HCT116 (cell line): ENCODE data around the gene PACSIN2. TPM values are rescaled to one million over a fixed set of nuclear protein-coding genes. Genes with fewer than 3 reads are reported as not detected.

ENCODE experiments used
- ATAC-seq: fragments of 200-7000 bp; cut with Tn5 transposase; 2 replicates; pipeline ENCODE4 v1.9.1; 2020; ENCODE audit warnings: mild to moderate bottlenecking, moderate library complexity
- BruUV-seq: library from RNA; stranded (reverse); fragments of 400-500 nt; replicated peaks from 2 replicates; lab custom pipeline; 2021; lab: Mats Ljungman, UMichigan
- CTCF ChIA-PET: fragments of 300-600 bp; sonication (Branson Sonifier 250); formaldehyde crosslinking; loops from one replicate; lab custom pipeline; 2021; ENCODE audit warnings: antibody characterized with exemption; lab: Charles Lee
- POLR2A ChIA-PET: fragments of 300-600, 350-600 bp; sonication (Branson Sonifier 250); formaldehyde crosslinking; loops from one replicate; lab custom pipeline; 2021; ENCODE audit warnings: antibody characterized with exemption; lab: Charles Lee
- RAD21 ChIA-PET, 2 experiments: fragments of 300-600 bp; sonication (Branson Sonifier 250); formaldehyde crosslinking; loops; one replicate each; lab custom pipeline; 2023; ENCODE audit warnings: low total read pairs in 2 of 2; ENCODE audit not compliant: uncharacterized antibody in 2 of 2, unreplicated experiment in 2 of 2, low non-redundant PET in 1 of 2; lab: Charles Lee
- DNase-seq: peaks from one replicate; pipeline ENCODE4 v3.0.0-alpha.2; 2010; ENCODE audit warnings: low read depth, low spot score
- H2AFZ ChIP-seq: fragments of 200-600 bp; shearing (Covaris generic), sonication (generic); 2 replicates; pipeline ENCODE4 v1.6.1; 2017; ENCODE audit warnings: low read depth, mixed run types, mixed read lengths, antibody characterized with exemption, low read length; ENCODE audit not compliant: poor library complexity, severe bottlenecking
- H3K27ac ChIP-seq: 2 replicates; pipeline ENCODE4 v1.5.1; 2012; ENCODE audit warnings: low read depth, low read length
- H3K27me3 ChIP-seq: fragments of 200-600 bp; sonication (generic); 2 replicates; pipeline ENCODE4 v1.6.1; 2016; ENCODE audit warnings: mixed run types, low read length, mixed read lengths; ENCODE audit not compliant: insufficient read depth
- H3K36me3 ChIP-seq, 2 experiments: fragments of 200-500 bp in 1 of 2; fragments of 200-600 bp in 1 of 2; sonication (Bioruptor generic) in 1 of 2; sonication (generic) in 1 of 2; 2 replicates each; pipeline versions ENCODE4 v1.5.1 to v1.6.1; 2014 to 2016; ENCODE audit warnings: low read length in 2 of 2, inconsistent platforms in 1 of 2, mixed read lengths in 1 of 2, mixed run types in 1 of 2; ENCODE audit not compliant: insufficient read depth in 2 of 2, control insufficient read depth in 1 of 2
- H3K4me1 ChIP-seq, 2 experiments: fragments of 200-600 bp in 1 of 2; sonication (generic) in 1 of 2; 2 replicates each; pipeline versions ENCODE4 v1.5.1 to v1.6.1; 2012 to 2017; ENCODE audit warnings: low read length in 2 of 2, inconsistent platforms in 1 of 2, mild to moderate bottlenecking in 1 of 2, mixed read lengths in 1 of 2, mixed run types in 1 of 2, moderate library complexity in 1 of 2; ENCODE audit not compliant: insufficient read depth in 2 of 2, control insufficient read depth in 1 of 2
- H3K4me2 ChIP-seq: fragments of 200-600 bp; sonication (generic); 2 replicates; pipeline ENCODE4 v1.6.1; 2017; ENCODE audit warnings: mixed run types, low read length, mixed read lengths
- H3K4me3 ChIP-seq, 2 experiments: fragments of 200-600 bp in 1 of 2; sonication (generic) in 1 of 2; replicated peaks in 1 of 2; 2 replicates each; pipeline ENCODE4 v1.5.1; 2011 to 2016; ENCODE audit warnings: low read length in 2 of 2, control low read depth in 1 of 2, low read depth in 1 of 2, mild to moderate bottlenecking in 1 of 2, mixed read lengths in 1 of 2, mixed run types in 1 of 2
- H3K79me2 ChIP-seq: fragments of 200-600 bp; sonication (generic); 2 replicates; pipeline ENCODE4 v1.6.1; 2017; ENCODE audit warnings: mild to moderate bottlenecking, mixed run types, low read length, moderate library complexity, mixed read lengths; ENCODE audit not compliant: insufficient read depth
- H3K9ac ChIP-seq: fragments of 200-600 bp; sonication (generic); 2 replicates; pipeline ENCODE4 v1.6.1; 2016; ENCODE audit warnings: low read length, mixed read lengths
- H3K9me2 ChIP-seq: fragments of 200-600 bp; sonication (generic), shearing (Covaris generic); 2 replicates; pipeline ENCODE4 v1.6.1; 2017; ENCODE audit warnings: mixed run types, mild to moderate bottlenecking, moderate library complexity; ENCODE audit not compliant: insufficient read depth
- H3K9me3 ChIP-seq, 2 experiments: fragments of 200-500 bp in 1 of 2; fragments of 200-600 bp in 1 of 2; sonication (Bioruptor generic) in 1 of 2; sonication (generic) in 1 of 2; 2 replicates each; pipeline ENCODE4 v1.6.1; 2014 to 2017; ENCODE audit warnings: low read length in 2 of 2, mixed read lengths in 2 of 2, inconsistent platforms in 1 of 2, low read depth in 1 of 2, mild to moderate bottlenecking in 1 of 2, mixed run types in 1 of 2, moderate library complexity in 1 of 2; ENCODE audit not compliant: control insufficient read depth in 1 of 2, insufficient read depth in 1 of 2
- H4K20me1 ChIP-seq: fragments of 200-600 bp; sonication (generic), shearing (Covaris generic); 2 replicates; pipeline ENCODE4 v1.6.1; 2017; ENCODE audit warnings: mixed run types, mild to moderate bottlenecking, moderate library complexity; ENCODE audit not compliant: insufficient read depth
- EZH2 ChIP-seq: fragments of 200-600 bp; sonication (generic); IDR thresholded peaks from 2 replicates; pipeline ENCODE4 v1.6.1; 2017; ENCODE audit warnings: antibody characterized with exemption, mixed run types
- JUND ChIP-seq: IDR thresholded peaks from 2 replicates; pipeline ENCODE4 v1.6.1; 2012
- SP1 ChIP-seq: IDR thresholded peaks from 2 replicates; pipeline ENCODE4 v1.6.1; 2012; ENCODE audit warnings: low read depth
- ZFX ChIP-seq: fragments of 450-650 bp; IDR thresholded peaks from 2 replicates; pipeline ENCODE4 v1.6.1; 2017
- intact Hi-C: fragments of 100-400 bp; cut with micrococcal nuclease; formaldehyde crosslinking; loops from 2 replicates; pipeline ENCODE4 v1.10.0; 2022
- total RNA-seq: library from RNA; stranded (reverse); gene quantifications from one replicate; pipeline ENCODE4 v1.2.1, GENCODE V29; 2021; ENCODE audit not compliant: unreplicated experiment

The PACSIN2 gene
- total RNA-seq, 1 experiment from 2014 or later: 48.2 TPM

DNA sequence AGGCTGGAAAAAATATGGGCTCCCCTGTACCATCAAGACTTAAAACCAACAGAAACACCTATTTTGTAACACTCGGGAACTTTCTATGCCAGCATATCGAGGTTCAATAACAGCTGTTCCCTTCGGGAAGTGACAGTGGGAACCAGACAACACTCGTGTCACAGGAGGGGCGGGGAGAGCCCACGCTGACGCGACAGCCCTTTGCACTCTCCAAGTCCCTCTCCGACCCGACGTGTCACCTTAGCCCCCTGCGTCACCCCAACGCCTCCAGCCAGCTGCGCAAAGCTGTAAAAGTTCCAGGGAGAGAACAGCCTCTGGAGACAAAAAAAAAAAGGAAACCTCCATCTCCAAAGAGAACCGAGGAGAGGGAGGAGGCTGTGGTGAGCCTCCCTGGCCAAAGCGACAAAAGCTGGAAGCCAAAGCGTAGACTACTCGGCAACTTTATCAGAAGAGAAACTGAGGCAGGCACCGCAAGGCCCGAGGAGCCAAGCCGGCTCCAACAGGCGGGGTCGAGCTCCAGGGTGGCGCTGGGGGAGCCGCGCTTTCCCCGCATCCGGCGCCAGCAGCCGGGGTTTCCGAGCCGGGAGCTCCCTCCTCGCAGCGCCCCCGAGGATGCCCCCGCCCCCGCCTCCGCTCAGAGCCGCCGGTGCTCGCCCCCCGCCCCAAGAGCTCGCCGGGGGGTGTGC lies 158.6 kb downstream of the PACSIN2 start:
- H3K79me2 ChIP-seq: peaks cover 5% of the 10 kb centered on the region; the same call in 1 of the 2 replicates
- peak overlapping the region; percentile 69 to 83 for H3K4me3 ChIP-seq
- H3K9me3 ChIP-seq: no peaks in the 10 kb centered on the region
- peak overlapping the region; percentile 73 for H3K9ac ChIP-seq
- intact Hi-C loops: no loop called here
- TF ChIP-seq SP1 (no peak), EZH2 (no peak)
- peak overlapping the region; percentile 71 for H3K27ac ChIP-seq
- H3K9me2 ChIP-seq: no peaks in the 10 kb centered on the region
- ATAC-seq: peak; percentile 26
- no peak overlapping the region for H2AFZ ChIP-seq
- RAD21 ChIA-PET: interaction anchor here in 1 of 2 experiments (0.7 to 1.3 kb wide), 2 partner anchors 11 to 207 kb away, joined by 3 to 6 read pairs; no protein-coding TSS in a partner anchor
- CTCF ChIA-PET: interaction anchor here (1.4 to 1.8 kb wide), 2 partner anchors 11 to 12 kb away, joined by 4 to 6 read pairs; no protein-coding TSS in a partner anchor
- H3K27me3 ChIP-seq: no peaks in the 10 kb centered on the region
- peaks cover 7 to 12% of the 10 kb centered on the region in 2 experiments for H3K4me1 ChIP-seq
- no peaks in the 10 kb centered on the region for H3K36me3 ChIP-seq
- H4K20me1 ChIP-seq: no peaks in the 10 kb centered on the region
- peak overlapping the region; percentile 92 for H3K4me2 ChIP-seq
- POLR2A ChIA-PET: interaction anchor here (1.7 to 3.7 kb wide), 2 partner anchors 11 to 241 kb away, joined by 6 to 12 read pairs; partner anchors contain the start of gene POLDIP3
- BruUV-seq: no TSS peak
- no peak for DNase-seq

DNA sequence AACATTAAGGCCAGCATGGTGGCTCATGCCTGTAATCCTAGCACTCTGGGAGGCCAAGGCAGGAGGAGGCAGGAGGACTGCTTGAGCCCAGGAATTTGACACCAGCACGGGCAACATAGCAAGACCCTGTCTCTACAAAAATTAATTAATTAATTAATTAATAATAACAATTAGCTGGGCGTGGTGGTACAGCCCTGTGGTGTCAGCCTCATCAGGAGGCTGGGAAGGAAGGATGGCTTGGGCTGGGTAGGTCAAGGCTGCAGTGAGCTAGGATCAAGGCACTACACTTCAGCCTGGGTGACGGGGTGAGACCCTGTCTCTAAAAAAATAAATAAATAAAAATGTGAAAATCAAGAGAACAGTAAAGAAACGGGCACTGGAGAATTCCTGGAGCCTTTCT lies 159.2 kb downstream of the PACSIN2 start:
- ATAC-seq: no peak
- Histone ChIP-seq H3K4me3 (peak overlapping the region; percentile 69 to 83), H3K9ac (peak overlapping the region; percentile 73), H3K4me2 (peak overlapping the region; percentile 92), H3K27me3 (no peaks in the 10 kb centered on the region), H3K9me2 (no peaks in the 10 kb centered on the region), H3K79me2 (peaks cover 5% of the 10 kb centered on the region; the same call in 1 of the 2 replicates)
- POLR2A ChIA-PET: interaction anchor here (1.7 to 3.7 kb wide), 2 partner anchors 12 to 240 kb away, joined by 6 to 12 read pairs; partner anchors contain the start of gene POLDIP3
- no peak for TF ChIP-seq SP1
- no peak for TF ChIP-seq JUND
- no peak for TF ChIP-seq ZFX
- TF ChIP-seq, all 23 proteins: peak for 0
- no peak for DNase-seq
- ChIA-PET CTCF (interaction anchor here (1.4 to 1.8 kb wide), 2 partner anchors 12 to 13 kb away, joined by 4 to 6 read pairs; no protein-coding TSS in a partner anchor), RAD21 (no interaction called here)
- Histone ChIP-seq H4K20me1 (no peaks in the 10 kb centered on the region), H3K4me1 (peaks cover 7 to 12% of the 10 kb centered on the region in 2 experiments; a peak in 3 of 4 replicates), H3K27ac (no peak overlapping the region), H3K9me3 (no peaks in the 10 kb centered on the region), H3K36me3 (no peaks in the 10 kb centered on the region), H2AFZ (no peak overlapping the region)
- BruUV-seq: no TSS peak
- intact Hi-C loops: no loop called here
